H1 (cell line): ENCODE measurements around the gene OSBPL5. TPM values are rescaled to one million over a fixed set of nuclear protein-coding genes. Genes with fewer than 3 reads are reported as not detected.

Experiments used
- CTCF ChIA-PET: fragments of 300-600 bp; sonication (Branson Sonifier 250); formaldehyde crosslinking; loops from one replicate; lab custom pipeline; 2021; ENCODE audit not compliant: partially characterized antibody; lab: Charles Lee
- POLR2A ChIA-PET: fragments of 300-600 bp; sonication (Branson Sonifier 250); formaldehyde crosslinking; loops from one replicate; lab custom pipeline; 2021; ENCODE audit warnings: inconsistent platforms; ENCODE audit not compliant: partially characterized antibody; lab: Charles Lee
- DNase-seq, 2 experiments: peaks; one replicate each; pipeline versions ENCODE4 v3.0.0 to v3.0.0-alpha.2; 2010 to 2022; ENCODE audit warnings: low spot score in 2 of 2, low read depth in 1 of 2, mixed read lengths in 1 of 2
- FAIRE-seq: peaks from 2 replicates; lab custom pipeline; 2011; peaks lifted over from hg19 to GRCh38; lab: Jason Lieb, UNC
- H2AFZ ChIP-seq: 2 replicates; pipeline ENCODE4 v1.8.1; 2012; ENCODE audit warnings: low read length, inconsistent platforms
- H2AK5ac ChIP-seq: 2 replicates; pipeline ENCODE4 v1.6.1; 2013; ENCODE audit warnings: low read depth, low read length
- H2BK120ac ChIP-seq: replicated peaks from 2 replicates; pipeline ENCODE3; 2013; ENCODE audit warnings: low read depth, low read length, inconsistent platforms
- H2BK12ac ChIP-seq: 2 replicates; pipeline ENCODE4 v1.6.1; 2013; ENCODE audit warnings: low read depth, low read length
- H2BK15ac ChIP-seq: 2 replicates; pipeline ENCODE4 v1.6.1; 2013; ENCODE audit warnings: low read length
- H2BK20ac ChIP-seq: 2 replicates; pipeline ENCODE4 v1.6.1; 2013; ENCODE audit warnings: low read length
- H2BK5ac ChIP-seq: 2 replicates; pipeline ENCODE4 v1.6.1; 2013; ENCODE audit warnings: low read depth, low read length
- H3K14ac ChIP-seq: 2 replicates; pipeline ENCODE4 v1.6.1; 2013; ENCODE audit warnings: inconsistent platforms; ENCODE audit not compliant: insufficient read length
- H3K18ac ChIP-seq: 2 replicates; pipeline ENCODE4 v1.6.1; 2013; ENCODE audit warnings: low read length; ENCODE audit errors: extremely low read depth
- H3K23ac ChIP-seq: 2 replicates; pipeline ENCODE4 v1.6.1; 2013; ENCODE audit warnings: inconsistent platforms; ENCODE audit not compliant: insufficient read length
- H3K23me2 ChIP-seq: 2 replicates; pipeline ENCODE4 v1.6.1; 2013; ENCODE audit warnings: low read depth, low read length
- H3K27ac ChIP-seq: 2 replicates; pipeline ENCODE4 v1.6.1; 2011; ENCODE audit warnings: low read depth, low read length, inconsistent platforms
- H3K27me3 ChIP-seq, 4 experiments: replicated peaks in 1 of 4; 1 replicate in 1 of 4; 2 replicates in 3 of 4; pipeline versions ENCODE4 v1.6.1 to v1.8.1; 2011 to 2013; ENCODE audit warnings: low read length in 3 of 4, mild to moderate bottlenecking in 3 of 4, inconsistent platforms in 2 of 4, mixed read lengths in 2 of 4, moderate library complexity in 1 of 4; ENCODE audit not compliant: control insufficient read depth in 3 of 4, insufficient read depth in 3 of 4; ENCODE audit errors: extremely low read depth in 1 of 4
- H3K36me3 ChIP-seq, 4 experiments: 2 replicates each; pipeline versions ENCODE4 v1.6.1 to v1.8.1; 2011 to 2013; ENCODE audit warnings: mild to moderate bottlenecking in 4 of 4, low read length in 3 of 4, moderate library complexity in 2 of 4, control low read depth in 1 of 4, inconsistent platforms in 1 of 4; ENCODE audit not compliant: insufficient read depth in 4 of 4, control insufficient read depth in 2 of 4
- H3K4ac ChIP-seq: replicated peaks from 2 replicates; pipeline ENCODE3; 2013; ENCODE audit warnings: low read length, low read depth, mixed read lengths, inconsistent platforms; ENCODE audit not compliant: insufficient read length
- H3K4me1 ChIP-seq, 4 experiments: replicated peaks in 1 of 4; 1 replicate in 1 of 4; 2 replicates in 3 of 4; pipeline versions ENCODE4 v1.6.1 to v1.8.1; 2011 to 2013; ENCODE audit warnings: low read length in 3 of 4, inconsistent platforms in 2 of 4, mixed read lengths in 1 of 4; ENCODE audit not compliant: insufficient read depth in 4 of 4, control insufficient read depth in 3 of 4
- H3K4me2 ChIP-seq, 2 experiments: 2 replicates each; pipeline versions ENCODE4 v1.6.1 to v1.8.1; 2011 to 2013; ENCODE audit warnings: low read depth in 2 of 2, low read length in 2 of 2, control low read depth in 1 of 2, inconsistent platforms in 1 of 2, mild to moderate bottlenecking in 1 of 2; ENCODE audit not compliant: insufficient read depth in 1 of 2
- H3K4me3 ChIP-seq, 4 experiments: fragments of 200-600, 300-600 bp in 1 of 4; sonication (generic), shearing (Covaris generic), sonication (Bioruptor Twin) in 1 of 4; 2 replicates each; pipeline versions ENCODE4 v1.5.1 to v1.8.1; 2011 to 2016; ENCODE audit warnings: low read length in 4 of 4, low read depth in 3 of 4, control low read depth in 2 of 4, inconsistent platforms in 2 of 4, mild to moderate bottlenecking in 2 of 4, mixed read lengths in 1 of 4, moderate library complexity in 1 of 4; ENCODE audit not compliant: insufficient read depth in 2 of 4; ENCODE audit errors: extremely low read depth in 1 of 4
- H3K56ac ChIP-seq: replicated peaks from 2 replicates; pipeline ENCODE3; 2013; ENCODE audit warnings: low read depth, mild to moderate bottlenecking, mixed read lengths, low read length, inconsistent platforms; ENCODE audit not compliant: insufficient read length
- H3K79me1 ChIP-seq: 2 replicates; pipeline ENCODE4 v1.6.1; 2013; ENCODE audit warnings: low read depth, low read length, control low read depth
- H3K79me2 ChIP-seq, 2 experiments: 2 replicates each; pipeline versions ENCODE4 v1.6.1 to v1.8.1; 2012 to 2013; ENCODE audit warnings: low read length in 2 of 2, mild to moderate bottlenecking in 2 of 2, inconsistent platforms in 1 of 2; ENCODE audit not compliant: insufficient read depth in 2 of 2, control insufficient read depth in 1 of 2
- H3K9ac ChIP-seq, 4 experiments: replicated peaks in 1 of 4; 1 replicate in 1 of 4; 2 replicates in 3 of 4; pipeline versions ENCODE4 v1.6.1 to v1.8.1; 2011 to 2013; ENCODE audit warnings: low read depth in 3 of 4, low read length in 3 of 4, control low read depth in 2 of 4, mild to moderate bottlenecking in 2 of 4, moderate library complexity in 2 of 4, inconsistent platforms in 1 of 4; ENCODE audit errors: extremely low read depth in 1 of 4
- H3K9me3 ChIP-seq, 2 experiments: 2 replicates each; pipeline versions ENCODE4 v1.6.1 to v1.8.1; 2012 to 2013; ENCODE audit warnings: mild to moderate bottlenecking in 2 of 2, moderate library complexity in 2 of 2, control low read depth in 1 of 2, inconsistent platforms in 1 of 2, low read depth in 1 of 2, low read length in 1 of 2, mixed read lengths in 1 of 2; ENCODE audit not compliant: insufficient read depth in 2 of 2
- H4K20me1 ChIP-seq, 2 experiments: replicated peaks in 1 of 2; 2 replicates each; pipeline versions ENCODE3 to v1.8.1; 2011 to 2013; ENCODE audit warnings: inconsistent platforms in 2 of 2, low read length in 2 of 2, mild to moderate bottlenecking in 1 of 2; ENCODE audit not compliant: insufficient read depth in 2 of 2, control insufficient read depth in 1 of 2
- H4K5ac ChIP-seq: 2 replicates; pipeline ENCODE4 v1.6.1; 2013; ENCODE audit warnings: low read length, low read depth, mixed read lengths, inconsistent platforms; ENCODE audit not compliant: insufficient read length
- H4K8ac ChIP-seq: 2 replicates; pipeline ENCODE4 v1.8.0; 2013; ENCODE audit warnings: mild to moderate bottlenecking, moderate library complexity, low read length, inconsistent platforms; ENCODE audit not compliant: insufficient read depth; ENCODE audit errors: extremely low read depth
- H4K91ac ChIP-seq: replicated peaks from 2 replicates; pipeline ENCODE3; 2013; ENCODE audit warnings: low read length, mixed read lengths, inconsistent platforms; ENCODE audit not compliant: insufficient read length
- BACH1 ChIP-seq: IDR thresholded peaks from 2 replicates; pipeline ENCODE4 v1.6.1; 2012; ENCODE audit warnings: low read length, improper control_type of control experiment
- CBX8 ChIP-seq: fragments of 300-800, 300-1000 bp; sonication (generic); IDR thresholded peaks from 2 replicates; pipeline ENCODE4 v1.7.1; 2016; ENCODE audit warnings: low read depth, low read length, borderline replicate concordance
- E2F6 ChIP-seq: IDR thresholded peaks from 2 replicates; pipeline ENCODE4 v1.6.1; 2012; ENCODE audit warnings: inconsistent platforms
- GABPA ChIP-seq: IDR thresholded peaks from 2 replicates; pipeline ENCODE4 v1.6.1; 2011; ENCODE audit warnings: mild to moderate bottlenecking, low read length, moderate library complexity, borderline replicate concordance; ENCODE audit not compliant: insufficient read depth
- JUND ChIP-seq: IDR thresholded peaks from 2 replicates; pipeline ENCODE4 v1.6.1; 2011; ENCODE audit warnings: mild to moderate bottlenecking, improper control_type of control experiment, low read length
- KDM1A ChIP-seq: fragments of 200-600, 300-600 bp; sonication (generic); IDR thresholded peaks from 2 replicates; pipeline ENCODE4 v1.7.1; 2016; ENCODE audit warnings: mild to moderate bottlenecking, low read length, borderline replicate concordance
- KDM4A ChIP-seq: IDR thresholded peaks from one replicate; pipeline ENCODE4 v1.7.1; 2012; ENCODE audit warnings: low read depth, mild to moderate bottlenecking, moderate library complexity, low read length, inconsistent platforms; ENCODE audit not compliant: severe bottlenecking
- KDM5A ChIP-seq: fragments of 200-600 bp; IDR thresholded peaks from 2 replicates; pipeline ENCODE4 v1.7.1; 2012; ENCODE audit warnings: mild to moderate bottlenecking, low read length, inconsistent platforms, mixed read lengths
- NRF1 ChIP-seq: IDR thresholded peaks from 2 replicates; pipeline ENCODE4 v1.6.1; 2011; ENCODE audit warnings: mild to moderate bottlenecking, low read depth, low read length, improper control_type of control experiment
- SAP30 ChIP-seq: fragments of 300-600 bp; sonication (generic); IDR thresholded peaks from 2 replicates; pipeline ENCODE4 v1.7.1; 2012; ENCODE audit warnings: low read length, moderate library complexity, mild to moderate bottlenecking, inconsistent platforms; ENCODE audit not compliant: insufficient read depth, insufficient replicate concordance
- WGBS, 2 experiments: shearing (Covaris generic) in 1 of 2; methylation state at CpG; one replicate each; pipeline versions ENCODE4 v1.1.6 to v1.1.7; 2013 to 2015; ENCODE audit warnings: low lambda C conversion rate in 2 of 2, mixed read lengths in 2 of 2, inconsistent platforms in 1 of 2, low coverage in 1 of 2, missing lambda C conversion rate in 1 of 2; ENCODE audit not compliant: insufficient replicate concordance in 2 of 2, insufficient coverage in 1 of 2, insufficient read length in 1 of 2; ENCODE audit errors: extremely low coverage in 1 of 2, missing lambda C conversion rate in 1 of 2; 5-methylcytosine and 5-hydroxymethylcytosine counted together
- polyA plus RNA-seq, 7 experiments: library from polyadenylated mRNA; depleted of rRNA in 3 of 7; stranded (reverse) in 5 of 7; unstranded in 2 of 7; fragments of >200 nt in 5 of 7; fragments of 200-250 nt in 2 of 7; gene quantifications; 1 replicate in 5 of 7; 2 replicates in 1 of 7; 4 replicates in 1 of 7; pipeline versions ENCODE4 v1.2.1 to v1.2.3, GENCODE V29; 2011 to 2013; ENCODE audit warnings: missing spikeins in 2 of 7, mixed read lengths in 2 of 7
- total RNA-seq: library from RNA; stranded (reverse); fragmentation: NEBNext Ultra II Directional; extraction: Animal tissue kit (Norgen Biotek cat#: 25700); gene quantifications from 2 replicates; pipeline ENCODE4 v1.2.1, GENCODE V29; 2021

Gene OSBPL5
- total and polyA plus RNA-seq, 2 of the 8 experiments (the other 6 are each of a cell fraction or from before 2014, with no cell fraction given), result 3.4 to 9.9 TPM

GRCh38 chr11:3094223-3094824 lies 70.8 kb downstream of the OSBPL5 start:
- Histone ChIP-seq H3K79me1 (no peaks in the 10 kb centered on the region), H2BK120ac (no peak overlapping the region), H4K5ac (no peak overlapping the region), H3K9ac (no peak overlapping the region), H3K4me1 (peaks cover 0 to 20% (median 6%) of the 10 kb centered on the region in 4 experiments; a peak in 5 of 7 replicates), H3K27ac (no peak overlapping the region), H3K79me2 (no peaks in the 10 kb centered on the region), H3K23me2 (no peaks in the 10 kb centered on the region), H3K18ac (no peak overlapping the region), H3K27me3 (no peaks in the 10 kb centered on the region), H2BK12ac (peak overlapping the region; percentile 39; the same call in 1 of the 2 replicates), H2AK5ac (no peak overlapping the region), H3K9me3 (no peaks in the 10 kb centered on the region), H4K91ac (no peak overlapping the region), H2BK5ac (no peak overlapping the region), H3K36me3 (no peaks in the 10 kb centered on the region), H2AFZ (no peak overlapping the region), H3K14ac (no peak overlapping the region), H3K4ac (no peak overlapping the region), H3K4me2 (no peak overlapping the region), H3K4me3 (no peak overlapping the region), H4K8ac (no peak overlapping the region), H2BK15ac (no peak overlapping the region), H3K56ac (no peak overlapping the region), H2BK20ac (no peak overlapping the region), H3K23ac (no peak overlapping the region), H4K20me1 (peaks cover 0 to 2% of the 10 kb centered on the region in 2 experiments)
- 87% methylated on average over 19 of the region's 21 CpGs; no CpG with 5 or more reads in 1 of the 2 experiments for WGBS, 2 experiments
- FAIRE-seq, result no peak
- ChIA-PET POLR2A (interaction anchor here (1.3 to 1.4 kb wide), 2 partner anchors 57 to 60 kb away, joined by 3 read pairs; no protein-coding TSS in a partner anchor), CTCF (interaction anchor here (0.9 to 13.7 kb wide), 9 partner anchors 9 to 247 kb away, joined by 3 to 434 read pairs (median 3); no protein-coding TSS in a partner anchor)
- peak in 1 of 2 experiments; percentile 38 for DNase-seq
- no peak for TF ChIP-seq KDM4A
- TF ChIP-seq GABPA, result no peak
- no peak for TF ChIP-seq JUND
- no peak for TF ChIP-seq NRF1
- TF ChIP-seq E2F6, result no peak
- TF ChIP-seq KDM1A, result no peak
- no peak for TF ChIP-seq BACH1
- TF ChIP-seq CBX8, result no peak
- TF ChIP-seq KDM5A, result no peak
- no peak for TF ChIP-seq SAP30
